Measurements from ENCODE around the gene NLRP8.
"Not testable (repeated sequence)": the region's sequence is repeated elsewhere in the genome, so short reads cannot be mapped to it uniquely, and the experiment has no call there.

NLRP8 gene

GRCh38 chr19:55962186-55962585 is 14.6 kb downstream of the NLRP8 start:
- DNase-seq (ENCODE audit: low read depth in 1 of 2, low spot score in 1 of 2), result no peak

DNA sequence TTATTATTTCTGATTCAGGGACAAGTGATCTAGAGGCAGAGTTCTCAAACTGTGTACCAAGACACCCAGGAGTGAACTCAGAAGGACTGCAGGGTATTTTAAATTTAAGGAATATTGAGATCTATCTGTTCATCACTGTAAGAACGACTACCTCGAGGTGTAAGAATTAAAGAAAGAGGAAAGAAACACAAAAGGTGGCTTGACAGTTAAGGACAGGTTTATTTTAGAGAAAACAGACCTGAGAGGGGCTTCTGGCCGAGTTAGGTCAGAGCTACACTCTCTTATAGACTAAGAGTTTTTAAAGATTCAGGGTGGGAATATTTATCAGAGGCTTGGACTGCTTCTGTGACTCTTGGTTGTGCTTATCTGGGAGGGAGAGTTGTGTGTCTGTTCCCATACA is 26.4 kb downstream of the NLRP8 start:
- no peak for DNase-seq (ENCODE audit: low read depth in 1 of 2, low spot score in 1 of 2)

GRCh38 chr19:55980415-55980814 is 32.8 kb downstream of the NLRP8 start:
- DNase-seq (ENCODE audit: low read depth in 1 of 2, low spot score in 1 of 2), result no peak

DNA sequence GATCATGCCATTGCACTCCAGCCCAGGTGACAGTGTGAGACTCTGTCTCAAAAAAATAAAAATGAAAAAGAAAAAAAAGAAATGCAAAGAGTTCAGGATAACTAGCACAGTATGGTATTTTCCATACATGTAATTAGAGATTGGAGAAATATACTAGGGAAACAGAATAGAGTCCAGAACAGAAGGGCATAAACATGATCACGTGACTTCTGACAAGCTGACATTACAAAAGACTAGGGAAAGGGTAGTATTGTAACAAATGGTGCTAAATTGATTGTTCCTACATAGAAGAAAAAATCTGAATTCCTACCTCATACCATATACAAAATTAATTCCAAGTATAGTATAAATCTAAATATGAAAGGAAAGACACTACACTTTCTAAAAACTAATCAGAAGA is 37.6 kb downstream of the NLRP8 start:
- no peak for DNase-seq (ENCODE audit: low read depth in 1 of 2, low spot score in 1 of 2)

GRCh38 chr19:55986487-55986886 is 38.9 kb downstream of the NLRP8 start, which contains the start of gene NLRP5:
Gene NLRP5 (plus strand): TSS chr19:55986775.
- DNase-seq (ENCODE audit: low read depth in 1 of 2, low spot score in 1 of 2), result no peak

DNA sequence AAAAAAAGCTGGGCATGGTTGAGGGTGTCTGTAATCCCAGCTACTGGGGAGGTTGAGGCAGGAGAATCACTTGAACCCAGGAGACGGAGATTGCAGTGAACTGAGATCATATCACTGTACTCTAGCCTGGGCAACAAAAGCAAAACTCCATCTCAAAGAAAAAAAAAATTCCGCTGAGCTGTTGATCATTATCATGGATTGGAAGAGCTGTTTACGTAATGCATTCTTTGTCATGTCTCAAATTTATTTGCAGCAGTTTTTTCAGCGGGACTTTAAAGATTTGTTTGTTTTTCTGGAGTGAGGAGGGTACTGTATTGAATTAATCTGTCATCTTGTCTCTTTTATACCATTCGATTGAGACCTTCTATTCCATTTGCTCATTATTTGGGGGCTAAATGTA is 43.2 kb downstream of the NLRP8 start:
- no peak for DNase-seq (ENCODE audit: low read depth in 1 of 2, low spot score in 1 of 2)

DNA sequence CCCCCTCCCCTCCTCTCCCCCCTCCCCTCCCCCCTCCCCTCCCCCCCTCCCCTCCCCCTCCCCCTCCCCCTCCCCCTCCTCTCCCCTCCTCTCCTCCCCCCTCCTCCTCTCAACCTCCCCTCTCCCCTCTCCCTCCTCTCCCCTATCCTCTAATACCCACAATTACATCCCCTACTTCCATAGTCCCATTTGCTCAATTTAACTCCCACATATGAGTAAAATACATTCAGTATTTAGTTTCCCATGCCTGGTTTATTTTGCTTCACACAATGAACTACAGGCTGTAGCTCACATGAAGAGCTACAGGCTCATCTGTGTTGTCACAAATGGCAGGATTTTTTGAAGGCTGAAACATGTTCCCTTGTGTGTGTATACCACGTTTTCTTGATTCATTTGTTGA is 45.9 kb downstream of the NLRP8 start:
- no peak for DNase-seq (ENCODE audit: low read depth in 1 of 2, low spot score in 1 of 2)

- no peak for DNase-seq (ENCODE audit: low read depth in 1 of 2, low spot score in 1 of 2)
Observed at GRCh38 chr19:56014765-56015164, 67.1 kb downstream of the NLRP8 start.

- no peak for DNase-seq (ENCODE audit: low read depth in 1 of 2, low spot score in 1 of 2)
Observed at GRCh38 chr19:56015756-56016155, 68.1 kb downstream of the NLRP8 start.

DNA sequence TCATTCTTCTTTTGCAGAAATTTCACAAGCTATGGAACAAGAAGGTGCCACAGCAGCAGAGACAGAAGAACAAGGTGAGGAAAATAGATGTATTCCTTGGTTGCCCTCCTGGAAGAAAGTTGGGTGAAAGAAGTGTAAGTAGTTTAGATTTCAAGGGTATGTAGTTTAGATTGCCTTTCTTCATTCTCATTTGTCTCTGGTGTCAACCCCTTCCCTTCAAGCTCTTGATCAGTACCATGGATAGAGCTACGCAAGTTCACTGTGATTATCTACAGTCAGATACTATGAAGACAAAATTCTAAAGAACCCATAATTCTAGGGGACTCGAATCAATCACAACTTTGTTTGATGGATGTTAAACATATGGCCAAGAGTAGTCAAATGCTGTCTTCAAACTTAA is 71.7 kb downstream of the NLRP8 start:
- DNase-seq (ENCODE audit: low read depth in 1 of 2, low spot score in 1 of 2), result not testable (repeated sequence)

DNA sequence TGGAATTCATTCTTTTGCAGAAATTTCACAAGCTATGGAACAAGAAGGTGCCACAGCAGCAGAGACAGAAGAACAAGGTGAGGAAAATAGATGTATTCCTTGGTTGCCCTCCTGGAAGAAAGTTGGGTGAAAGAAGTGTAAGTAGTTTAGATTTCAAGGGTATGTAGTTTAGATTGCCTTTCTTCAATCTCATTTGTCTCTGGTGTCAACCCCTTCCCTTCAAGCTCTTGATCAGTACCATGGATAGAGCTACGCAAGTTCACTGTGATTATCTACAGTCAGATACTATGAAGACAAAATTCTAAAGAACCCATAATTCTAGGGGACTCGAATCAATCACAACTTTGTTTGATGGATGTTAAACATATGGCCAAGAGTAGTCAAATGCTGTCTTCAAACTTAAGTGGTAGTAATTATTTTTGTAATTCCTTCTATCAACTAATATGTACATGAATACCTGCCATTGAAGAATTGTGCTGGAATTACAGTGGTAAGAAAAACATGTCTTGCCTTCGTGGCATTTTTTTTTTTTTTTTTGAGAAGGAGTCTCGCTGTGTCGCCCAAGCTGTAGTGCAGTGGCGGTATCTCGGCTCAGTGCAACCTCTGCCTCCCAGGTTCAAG is 72.8 kb downstream of the NLRP8 start:
- DNase-seq (ENCODE audit: low read depth in 1 of 2, low spot score in 1 of 2), result not testable (repeated sequence)

- DNase-seq (ENCODE audit: low read depth in 1 of 2, low spot score in 1 of 2), result no peak
Observed at GRCh38 chr19:56026769-56027168, 79.1 kb downstream of the NLRP8 start.

Data from stimulated activated CD4-positive, alpha-beta T cell treated with anti-CD3 and anti-CD28 coated beads, Interleukin-15, amount 100 ng/mL, for 1 hour (primary cell).